HUES64 (cell line): ENCODE data around the gene ATAD3B.
"Not testable (repeated sequence)": the region's sequence is repeated elsewhere in the genome, so short reads cannot be mapped to it uniquely, and the experiment has no call there.

Experiments used
- H3K27ac ChIP-seq: 2 replicates; pipeline ENCODE4 v1.7.0; 2013; ENCODE audit warnings: low read depth, low read length, inconsistent platforms
- H3K27me3 ChIP-seq: 2 replicates; pipeline ENCODE4 v1.6.1; 2013; ENCODE audit warnings: mild to moderate bottlenecking, low read length; ENCODE audit not compliant: insufficient read depth
- H3K36me3 ChIP-seq: 2 replicates; pipeline ENCODE4 v1.6.1; 2013; ENCODE audit warnings: mild to moderate bottlenecking, low read length; ENCODE audit not compliant: insufficient read depth
- H3K4me1 ChIP-seq: 2 replicates; pipeline ENCODE4 v1.6.1; 2013; ENCODE audit warnings: mild to moderate bottlenecking, low read length, moderate library complexity; ENCODE audit not compliant: insufficient read depth
- H3K4me3 ChIP-seq: 2 replicates; pipeline ENCODE4 v1.5.1; 2013; ENCODE audit warnings: mild to moderate bottlenecking, low read length, moderate library complexity
- H3K9ac ChIP-seq: 2 replicates; pipeline ENCODE4 v1.6.1; 2013; ENCODE audit warnings: mild to moderate bottlenecking, low read depth, low read length
- H3K9me3 ChIP-seq: 2 replicates; pipeline ENCODE4 v1.6.1; 2013; ENCODE audit warnings: low read depth, low read length; ENCODE audit not compliant: insufficient read depth
- WGBS: fragments of 150-250, 120-280 bp; methylation state at CpG from one replicate; pipeline ENCODE4 v1.1.7; 2013; ENCODE audit warnings: missing lambda C conversion rate; 5-methylcytosine and 5-hydroxymethylcytosine counted together

The ATAD3B gene

DNA sequence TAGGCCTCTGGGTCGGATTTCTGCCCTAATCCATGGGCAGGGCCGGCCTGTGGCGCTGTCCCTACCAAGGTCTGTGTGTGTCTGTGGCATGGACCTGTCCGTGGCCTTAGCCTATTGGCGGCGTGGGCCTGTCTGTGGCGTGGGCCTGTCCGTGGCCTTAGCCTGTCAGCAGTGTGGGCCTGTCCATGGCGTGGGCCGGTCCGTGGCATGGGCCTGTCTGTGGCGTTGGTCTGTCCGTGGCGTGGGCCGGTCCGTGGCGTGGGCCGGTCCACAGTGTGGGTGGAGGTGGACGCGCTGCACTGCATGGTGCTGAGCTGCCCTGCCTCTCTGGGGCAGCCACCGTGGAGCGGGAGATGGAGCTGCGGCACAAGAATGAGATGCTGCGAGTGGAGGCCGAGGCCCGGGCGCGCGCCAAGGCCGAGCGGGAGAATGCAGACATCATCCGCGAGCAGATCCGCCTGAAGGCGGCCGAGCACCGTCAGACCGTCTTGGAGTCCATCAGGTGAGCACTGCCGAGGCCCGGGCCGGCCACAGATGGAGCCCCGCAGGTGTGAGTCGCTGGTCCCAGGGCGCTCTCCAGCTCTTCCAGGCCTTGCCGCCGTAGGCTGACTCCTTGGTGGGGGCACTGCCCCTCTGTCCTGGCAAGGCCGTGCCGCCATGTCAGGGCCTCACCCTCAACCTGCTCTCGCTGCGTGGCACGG lies 48.4 kb downstream of the ATAD3B start:
- H3K9ac ChIP-seq, H3K27ac ChIP-seq, H3K9me3 ChIP-seq, H3K4me3 ChIP-seq, H3K27me3 ChIP-seq, H3K4me1 ChIP-seq: not testable (repeated sequence)
- peaks cover 40% of the 10 kb centered on the region for H3K36me3 ChIP-seq
- WGBS, result 97% methylated on average over 49 of the region's 51 CpGs

DNA sequence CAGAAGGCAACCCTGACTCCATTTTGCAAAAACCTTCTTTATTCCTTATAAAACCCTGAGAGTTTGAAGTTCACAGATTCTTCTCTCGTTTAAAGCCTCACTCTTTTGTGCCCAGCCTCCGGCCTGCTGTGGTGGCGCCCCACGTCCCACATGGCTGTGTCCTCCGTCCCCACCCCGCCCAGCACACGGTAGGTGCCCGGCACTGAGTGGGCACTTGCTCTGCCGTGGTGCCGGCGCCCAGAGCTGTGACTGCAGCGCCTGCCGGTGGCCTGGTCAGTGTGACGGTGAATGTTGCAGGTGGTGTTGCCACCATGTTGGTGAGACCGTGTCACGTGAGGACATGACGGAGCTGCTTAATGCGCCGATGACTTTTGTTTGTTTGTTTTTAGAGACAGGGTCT lies 49.8 kb downstream of the ATAD3B start:
- H3K27me3 ChIP-seq, result no peaks in the 10 kb centered on the region
- no peaks in the 10 kb centered on the region for H3K4me1 ChIP-seq
- 97% methylated on average over 19 of the region's 19 CpGs for WGBS
- no peak overlapping the region for H3K4me3 ChIP-seq
- no peak overlapping the region for H3K9ac ChIP-seq
- no peaks in the 10 kb centered on the region for H3K9me3 ChIP-seq
- no peak overlapping the region for H3K27ac ChIP-seq
- peaks cover 47% of the 10 kb centered on the region for H3K36me3 ChIP-seq

DNA sequence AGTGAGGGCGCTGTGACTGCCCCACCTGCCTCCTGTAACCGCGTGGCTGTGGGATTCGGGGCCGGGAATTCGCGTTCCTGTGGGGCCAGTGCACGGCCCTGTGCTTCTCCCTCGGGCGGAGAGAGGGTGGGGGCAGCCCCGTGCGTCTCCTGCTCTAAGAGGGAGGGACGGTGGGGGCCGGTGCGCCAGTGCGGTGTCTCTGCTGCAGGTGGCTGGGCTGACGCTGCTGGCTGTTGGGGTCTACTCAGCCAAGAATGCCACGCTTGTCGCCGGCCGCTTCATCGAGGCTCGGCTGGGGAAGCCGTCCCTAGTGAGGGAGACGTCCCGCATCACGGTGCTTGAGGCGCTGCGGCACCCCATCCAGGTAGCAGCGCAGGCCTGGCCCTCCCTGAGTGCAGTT lies 51.0 kb downstream of the ATAD3B start:
- not testable (repeated sequence) for H3K9me3 ChIP-seq, H3K27ac ChIP-seq, H3K27me3 ChIP-seq, H3K4me1 ChIP-seq, H3K9ac ChIP-seq, H3K4me3 ChIP-seq
- 94% methylated on average over 30 of the region's 30 CpGs for WGBS
- peaks cover 47% of the 10 kb centered on the region for H3K36me3 ChIP-seq

DNA sequence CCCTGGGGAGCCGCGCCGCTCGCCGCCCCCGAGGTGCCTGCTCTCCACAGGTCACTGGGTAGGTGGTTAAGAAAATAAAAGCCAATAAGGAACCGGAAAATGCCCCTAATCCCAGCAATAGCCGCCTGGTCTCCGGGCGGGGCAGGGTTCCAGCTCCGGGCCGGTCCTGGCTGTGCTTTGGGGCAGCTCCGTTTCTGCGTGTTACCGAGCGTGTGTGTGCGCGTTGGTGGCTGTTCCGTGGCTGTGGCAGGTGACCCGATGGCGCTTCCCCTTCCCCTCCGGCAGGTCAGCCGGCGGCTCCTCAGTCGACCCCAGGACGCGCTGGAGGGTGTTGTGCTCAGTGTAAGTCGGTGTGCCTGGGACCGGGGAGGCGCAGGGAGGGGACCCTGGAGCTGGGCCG lies 51.7 kb downstream of the ATAD3B start:
- H3K9me3 ChIP-seq, H3K4me1 ChIP-seq, H3K27me3 ChIP-seq, H3K9ac ChIP-seq, H3K27ac ChIP-seq, H3K4me3 ChIP-seq: not testable (repeated sequence)
- H3K36me3 ChIP-seq, result peaks cover 44% of the 10 kb centered on the region
- 97% methylated on average over 31 of the region's 31 CpGs for WGBS

DNA sequence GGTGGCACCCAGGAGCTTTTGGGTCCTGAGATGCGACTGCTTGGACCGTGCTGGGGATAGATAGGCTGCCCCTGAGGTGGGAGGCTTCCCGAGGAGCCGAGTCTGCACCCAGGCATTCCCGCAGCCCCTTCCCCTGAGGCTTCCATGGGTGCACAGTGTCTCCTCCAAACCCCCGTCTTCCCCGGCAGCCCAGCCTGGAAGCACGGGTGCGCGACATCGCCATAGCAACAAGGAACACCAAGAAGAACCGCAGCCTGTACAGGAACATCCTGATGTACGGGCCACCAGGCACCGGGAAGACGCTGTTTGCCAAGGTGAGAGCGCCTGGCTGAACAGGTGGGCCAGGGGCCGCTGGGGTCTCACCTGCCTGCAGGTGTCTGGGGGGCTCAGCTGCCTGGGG lies 52.1 kb downstream of the ATAD3B start:
- peaks cover 45% of the 10 kb centered on the region for H3K36me3 ChIP-seq
- 97% methylated on average over 16 of the region's 17 CpGs for WGBS
- not testable (repeated sequence) for H3K4me3 ChIP-seq, H3K9me3 ChIP-seq, H3K4me1 ChIP-seq, H3K27me3 ChIP-seq, H3K27ac ChIP-seq, H3K9ac ChIP-seq

DNA sequence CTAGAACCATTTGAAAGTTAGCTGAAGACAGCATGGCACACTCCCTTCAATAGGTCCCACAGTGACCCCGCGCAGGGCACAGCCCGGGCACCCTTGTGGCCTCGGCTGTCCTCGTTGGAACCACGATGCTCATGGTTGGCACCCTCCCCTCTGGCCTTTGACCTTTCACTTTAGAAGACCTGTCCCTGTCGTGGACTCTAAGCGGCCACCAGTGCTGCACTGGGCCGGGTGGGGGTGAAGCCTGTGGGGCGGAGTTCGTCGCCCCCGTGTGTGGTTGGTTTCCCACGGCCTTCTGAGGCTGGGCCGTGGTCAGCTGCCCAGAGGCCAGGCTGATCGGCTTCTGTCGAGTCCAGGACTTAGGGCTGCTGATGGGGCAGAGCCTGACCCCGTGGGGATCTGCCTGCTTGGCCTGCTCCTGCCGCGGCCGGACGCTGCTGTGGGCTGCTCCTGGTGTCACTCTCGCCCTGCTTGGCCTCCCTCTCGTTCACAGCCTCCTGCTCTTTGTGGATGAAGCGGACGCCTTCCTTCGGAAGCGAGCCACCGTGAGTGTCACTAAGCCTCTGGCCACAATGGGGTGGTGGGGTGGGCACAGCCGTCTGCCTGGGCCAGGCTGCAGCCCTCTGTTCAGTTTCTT lies 53.3 kb downstream of the ATAD3B start:
- H3K36me3 ChIP-seq, result peaks cover 54% of the 10 kb centered on the region
- 97% methylated on average over 30 of the region's 30 CpGs for WGBS
- not testable (repeated sequence) for H3K4me1 ChIP-seq, H3K27ac ChIP-seq, H3K27me3 ChIP-seq, H3K9ac ChIP-seq, H3K9me3 ChIP-seq, H3K4me3 ChIP-seq

DNA sequence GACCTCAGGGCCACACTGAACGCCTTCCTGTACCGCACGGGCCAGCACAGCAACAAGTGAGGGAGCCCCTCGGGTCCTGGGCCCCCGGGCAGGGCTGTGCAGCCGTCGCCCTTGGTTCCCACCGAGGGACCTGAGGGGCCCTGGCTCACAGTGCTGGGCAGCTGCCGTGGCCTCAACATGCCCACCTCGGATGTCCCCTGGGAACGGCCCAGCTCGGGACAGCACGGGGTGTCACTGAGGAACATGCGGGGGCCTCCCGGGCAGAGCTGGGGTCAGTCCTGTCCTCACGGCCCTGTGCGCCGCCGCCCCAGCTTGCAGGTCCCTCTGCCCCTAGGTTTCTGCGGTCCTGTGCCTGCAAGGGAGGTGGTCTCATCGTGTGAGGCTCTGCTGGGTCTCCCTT lies 54.9 kb downstream of the ATAD3B start:
- H3K9ac ChIP-seq, H3K4me1 ChIP-seq, H3K27me3 ChIP-seq, H3K9me3 ChIP-seq, H3K27ac ChIP-seq, H3K4me3 ChIP-seq: not testable (repeated sequence)
- H3K36me3 ChIP-seq, result peaks cover 48% of the 10 kb centered on the region
- 94% methylated on average over 18 of the region's 21 CpGs for WGBS

DNA sequence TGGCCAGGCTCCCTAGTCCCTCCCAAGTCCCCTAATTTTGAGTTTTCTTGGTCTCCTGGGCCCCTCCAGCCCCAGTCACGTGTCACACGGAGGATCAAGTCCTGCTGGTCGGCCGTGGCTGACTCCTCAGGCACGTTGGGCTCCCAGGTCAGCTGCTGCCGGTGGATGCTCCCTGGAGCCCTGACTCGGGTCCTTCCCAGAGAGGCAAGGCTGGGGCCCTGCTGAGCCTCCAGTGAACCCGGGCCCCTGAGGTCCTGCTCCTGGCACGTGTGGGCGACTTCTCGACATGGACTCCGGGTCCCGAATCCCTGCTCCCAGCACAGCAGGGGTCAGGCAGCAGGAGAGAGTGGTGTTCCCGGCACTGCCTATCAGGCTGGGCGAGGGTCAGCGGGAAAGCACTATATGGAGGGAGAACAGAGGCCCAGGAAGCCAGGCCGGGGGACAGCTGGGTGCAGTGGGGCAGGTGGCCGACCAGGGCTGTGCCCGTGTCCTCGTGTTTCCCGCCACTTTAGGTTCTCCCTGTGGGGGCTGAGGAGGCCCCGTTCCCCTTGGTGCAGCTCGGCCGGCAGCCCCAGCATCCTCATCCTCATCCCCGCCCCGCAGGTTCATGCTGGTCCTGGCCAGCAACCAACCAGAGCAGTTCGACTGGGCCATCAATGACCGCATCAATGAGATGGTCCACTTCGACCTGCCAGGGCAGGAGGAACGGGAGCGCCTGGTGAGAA lies 55.7 kb downstream of the ATAD3B start:
- Histone ChIP-seq H3K9ac (no peak overlapping the region), H3K27ac (no peak overlapping the region), H3K4me1 (no peaks in the 10 kb centered on the region), H3K36me3 (peaks cover 43% of the 10 kb centered on the region), H3K9me3 (no peaks in the 10 kb centered on the region), H3K4me3 (no peak overlapping the region), H3K27me3 (no peaks in the 10 kb centered on the region)
- 97% methylated on average over 31 of the region's 31 CpGs for WGBS

DNA sequence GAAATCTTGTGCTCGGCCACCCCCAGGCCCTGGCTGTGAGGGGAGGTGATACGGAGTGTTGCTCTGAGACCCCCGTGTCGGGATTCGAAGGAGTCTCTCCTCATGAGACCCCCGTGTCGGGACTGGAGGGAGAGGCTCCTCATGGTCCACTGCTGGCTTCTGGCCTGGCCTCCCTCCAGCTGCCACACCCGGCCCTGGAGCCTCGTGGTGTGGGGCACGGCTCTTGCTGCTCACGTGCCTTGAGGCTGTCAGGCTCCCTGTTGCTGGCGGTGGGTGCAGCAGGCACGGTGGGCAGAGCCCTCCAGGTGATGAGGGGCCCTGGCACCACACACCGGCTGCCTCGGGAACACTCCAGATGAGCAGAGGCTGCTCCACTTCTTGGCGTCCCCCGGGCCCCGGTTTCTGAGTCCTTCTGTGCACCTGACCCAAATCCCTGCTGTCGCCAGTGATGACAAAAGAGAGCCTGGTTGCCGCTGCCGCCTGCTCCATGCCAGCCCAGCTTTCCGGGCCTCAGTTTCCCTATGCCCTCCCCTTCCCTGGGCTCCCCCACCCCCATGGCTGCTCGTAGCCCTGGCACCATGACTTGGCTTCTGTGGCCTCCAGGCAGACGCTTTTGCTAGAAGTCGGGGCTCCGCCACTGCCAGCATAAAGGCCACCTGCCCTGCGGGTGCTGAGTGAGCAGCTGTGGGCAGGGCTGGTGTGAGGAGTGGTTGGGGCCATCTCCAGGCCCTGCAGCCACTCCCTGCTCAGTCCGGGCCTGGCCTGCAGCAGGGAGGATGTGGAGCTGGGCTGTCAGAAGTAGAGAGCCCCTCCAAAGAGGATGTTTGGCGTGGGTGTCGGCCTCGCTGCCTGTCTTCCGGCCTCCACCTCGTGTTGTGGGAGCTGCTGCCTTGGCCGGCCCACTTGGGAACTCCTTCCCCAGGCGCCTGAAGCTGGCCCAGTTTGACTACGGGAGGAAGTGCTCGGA lies 57.0 kb downstream of the ATAD3B start:
- Histone ChIP-seq H3K9ac (no peak overlapping the region), H3K27ac (no peak overlapping the region), H3K36me3 (peaks cover 41% of the 10 kb centered on the region), H3K4me3 (no peak overlapping the region), H3K9me3 (no peaks in the 10 kb centered on the region), H3K4me1 (no peaks in the 10 kb centered on the region), H3K27me3 (no peaks in the 10 kb centered on the region)
- 97% methylated on average over 34 of the region's 37 CpGs for WGBS

DNA sequence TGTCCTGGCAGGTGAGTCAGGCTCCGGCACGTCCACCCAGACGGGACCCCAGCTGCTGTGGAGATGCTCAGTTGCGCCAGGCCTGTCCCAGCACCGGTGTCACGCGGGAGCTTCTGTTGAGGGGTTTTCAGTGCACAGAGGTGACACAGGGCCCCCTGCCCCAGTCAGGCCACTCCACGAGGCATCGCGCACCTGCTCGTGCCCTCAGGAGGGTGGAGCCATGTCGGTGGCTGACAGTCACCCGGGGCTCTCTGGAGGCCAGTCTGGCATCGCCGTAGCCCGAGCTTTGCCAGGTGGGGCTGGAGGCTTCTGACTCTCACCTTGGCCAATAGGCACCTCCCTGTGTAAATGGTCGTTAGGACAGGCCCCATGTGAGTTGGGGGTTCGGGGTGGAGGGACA lies 57.8 kb downstream of the ATAD3B start:
- no peak overlapping the region for H3K27ac ChIP-seq
- H3K9me3 ChIP-seq, result no peaks in the 10 kb centered on the region
- no peaks in the 10 kb centered on the region for H3K27me3 ChIP-seq
- H3K36me3 ChIP-seq, result peaks cover 40% of the 10 kb centered on the region
- H3K9ac ChIP-seq, result no peak overlapping the region
- 96% methylated on average over 17 of the region's 18 CpGs for WGBS
- H3K4me3 ChIP-seq, result no peak overlapping the region
- H3K4me1 ChIP-seq, result no peaks in the 10 kb centered on the region

DNA sequence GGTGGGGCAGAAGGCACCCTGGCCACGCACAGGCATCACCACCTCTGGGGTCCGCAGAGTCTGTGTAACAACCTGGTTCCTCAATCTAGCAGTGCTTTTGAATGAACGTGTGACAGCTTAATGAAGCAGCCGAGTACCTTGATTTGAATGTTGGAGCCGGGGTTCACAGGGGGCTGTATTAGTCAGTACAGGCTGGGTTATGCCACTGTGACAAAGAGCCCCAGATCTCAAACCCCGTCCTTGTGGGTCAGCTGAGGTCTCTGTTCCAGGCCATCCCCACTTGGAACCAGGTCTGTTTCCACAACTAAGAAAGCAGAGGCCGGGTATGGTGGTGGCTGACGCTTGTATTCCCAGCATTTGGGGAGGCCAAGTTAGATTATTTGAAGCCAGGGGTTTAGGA lies 58.4 kb downstream of the ATAD3B start:
- Histone ChIP-seq H3K36me3 (peaks cover 37% of the 10 kb centered on the region), H3K4me3 (no peak overlapping the region), H3K9ac (no peak overlapping the region), H3K9me3 (no peaks in the 10 kb centered on the region), H3K4me1 (no peaks in the 10 kb centered on the region), H3K27ac (no peak overlapping the region), H3K27me3 (no peaks in the 10 kb centered on the region)
- WGBS, result 97% methylated on average over 8 of the region's 8 CpGs
